Stromal cell of bone marrow (primary cell): ENCODE measurements around the gene GTF2A1.
"Not testable (repeated sequence)": the region's sequence is repeated elsewhere in the genome, so short reads cannot be mapped to it uniquely, and the experiment has no call there.

ENCODE experiments used
- DNase-seq: peaks from one replicate; pipeline ENCODE4 v3.0.0-alpha.2; 2012; ENCODE audit warnings: low read depth

Gene GTF2A1

GRCh38 chr14:81220830-81221578, at the start of gene GTF2A1:
Gene GTF2A1, minus strand, starts transcription at chr14:81220959. Its CDS starts 441 bp downstream, at chr14:81220518.
- DNase-seq = peak; percentile 90

- no peak for DNase-seq
Measured at GRCh38 chr14:81269979-81270375, 49.2 kb upstream of the GTF2A1 start.

GRCh38 chr14:81269100-81269978, 48.6 kb upstream of the GTF2A1 start:
- DNase-seq = peak; percentile 69

GRCh38 chr14:81268016-81268416, 47.3 kb upstream of the GTF2A1 start:
- no peak for DNase-seq

- DNase-seq = no peak
Measured at GRCh38 chr14:81265636-81266169, 44.9 kb upstream of the GTF2A1 start.

GRCh38 chr14:81264671-81265070, 43.9 kb upstream of the GTF2A1 start:
- no peak for DNase-seq

GRCh38 chr14:81263777-81264410, 43.1 kb upstream of the GTF2A1 start:
- DNase-seq = no peak

- DNase-seq = no peak
Measured at GRCh38 chr14:81261176-81261575, 40.4 kb upstream of the GTF2A1 start.

GRCh38 chr14:81260732-81261131, 40.0 kb upstream of the GTF2A1 start:
- DNase-seq = no peak

GRCh38 chr14:81256289-81256960, 35.7 kb upstream of the GTF2A1 start:
- DNase-seq = no peak

- no peak for DNase-seq
Measured at GRCh38 chr14:81252278-81252677, 31.5 kb upstream of the GTF2A1 start.

- DNase-seq = no peak
Measured at GRCh38 chr14:81247271-81247766, 26.6 kb upstream of the GTF2A1 start.

- DNase-seq = peak; percentile 29
Measured at GRCh38 chr14:81246461-81247270, 25.9 kb upstream of the GTF2A1 start.

- DNase-seq = peak; percentile 20
Measured at GRCh38 chr14:81245771-81246170, 25.0 kb upstream of the GTF2A1 start.

- not testable (repeated sequence) for DNase-seq
Measured at GRCh38 chr14:81244431-81244830, 23.7 kb upstream of the GTF2A1 start.

- no peak for DNase-seq
Measured at GRCh38 chr14:81243499-81243898, 22.7 kb upstream of the GTF2A1 start.

- DNase-seq = not testable (repeated sequence)
Measured at GRCh38 chr14:81236849-81237248, 16.1 kb upstream of the GTF2A1 start.

GRCh38 chr14:81236138-81236537, 15.4 kb upstream of the GTF2A1 start:
- no peak for DNase-seq

GRCh38 chr14:81235096-81235495, 14.3 kb upstream of the GTF2A1 start:
- no peak for DNase-seq

- no peak for DNase-seq
Measured at GRCh38 chr14:81234278-81234677, 13.5 kb upstream of the GTF2A1 start.

GRCh38 chr14:81233615-81234014, 12.9 kb upstream of the GTF2A1 start:
- no peak for DNase-seq
